Measurements from ENCODE around the gene FLVCR1.
"Not testable (repeated sequence)": the region's sequence is repeated elsewhere in the genome, so short reads cannot be mapped to it uniquely, and the experiment has no call there.

FLVCR1 gene

DNA sequence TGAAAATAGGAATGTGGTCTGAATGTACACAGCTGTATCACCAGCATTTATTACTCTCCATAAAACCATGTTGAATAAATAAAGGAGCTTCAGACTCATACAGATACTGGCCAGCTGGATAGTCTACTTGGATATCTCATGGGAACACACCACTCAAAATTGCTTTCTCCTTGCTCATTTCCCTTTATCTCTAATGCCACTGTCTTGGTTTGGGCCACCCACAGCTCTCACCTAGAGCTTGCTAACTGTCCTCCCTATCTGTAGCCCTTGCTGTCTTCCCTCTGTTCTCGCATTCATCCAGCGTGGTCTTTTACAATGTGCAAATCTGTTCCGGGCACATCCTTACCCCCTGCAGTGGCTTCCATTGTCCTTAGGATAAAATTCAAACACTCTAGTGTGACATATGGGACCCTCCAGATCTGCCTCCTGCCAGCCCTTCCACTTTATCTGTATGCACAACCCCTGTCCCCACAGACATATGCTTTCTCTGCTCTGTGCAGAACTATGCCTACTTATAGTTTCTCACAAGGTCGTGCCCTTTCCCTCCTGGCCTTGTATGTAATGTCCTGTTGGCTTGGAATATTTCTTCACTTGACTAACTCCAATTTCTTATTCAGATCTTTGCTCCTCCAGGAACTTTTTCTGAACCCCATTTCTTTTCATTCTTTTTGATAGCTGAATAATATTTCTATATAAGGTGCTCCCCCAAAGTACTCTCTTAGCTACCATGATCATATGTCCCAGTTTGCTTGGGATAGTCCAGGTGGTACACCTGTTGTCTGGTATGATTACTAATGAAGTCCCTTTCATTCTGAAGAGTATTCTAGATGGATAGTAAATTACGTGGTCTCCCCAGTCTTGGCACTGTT, 2.9 kb downstream of the FLVCR1 start:
- peak; percentile 32 for DNase-seq

DNA sequence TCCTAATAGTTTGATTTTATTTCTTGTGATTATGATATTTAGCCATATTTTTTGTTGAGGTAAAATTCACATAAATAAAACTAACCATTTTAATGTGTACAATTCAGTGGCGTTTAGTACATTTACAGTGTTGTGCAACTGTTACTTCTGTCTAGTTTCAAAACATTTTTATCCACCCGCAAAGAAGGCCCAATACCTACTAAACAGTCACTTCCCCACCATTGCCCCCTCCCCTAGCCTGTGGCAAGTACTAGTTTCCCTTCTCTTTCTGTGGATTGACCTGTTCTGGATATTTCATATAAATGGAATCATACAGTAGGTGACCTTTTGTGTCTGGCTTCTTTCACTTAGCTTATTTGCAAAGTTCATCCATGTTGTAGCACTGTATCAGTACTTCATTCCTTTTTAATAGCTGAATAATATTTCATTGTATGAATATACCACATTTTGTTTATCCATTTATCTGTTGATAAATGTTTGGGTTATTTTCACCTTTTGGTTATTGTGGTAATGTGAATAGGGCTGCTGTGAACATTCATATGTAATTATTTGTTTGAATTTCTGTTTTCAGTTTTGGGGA, 4.1 kb downstream of the FLVCR1 start:
- DNase-seq = no peak

DNA sequence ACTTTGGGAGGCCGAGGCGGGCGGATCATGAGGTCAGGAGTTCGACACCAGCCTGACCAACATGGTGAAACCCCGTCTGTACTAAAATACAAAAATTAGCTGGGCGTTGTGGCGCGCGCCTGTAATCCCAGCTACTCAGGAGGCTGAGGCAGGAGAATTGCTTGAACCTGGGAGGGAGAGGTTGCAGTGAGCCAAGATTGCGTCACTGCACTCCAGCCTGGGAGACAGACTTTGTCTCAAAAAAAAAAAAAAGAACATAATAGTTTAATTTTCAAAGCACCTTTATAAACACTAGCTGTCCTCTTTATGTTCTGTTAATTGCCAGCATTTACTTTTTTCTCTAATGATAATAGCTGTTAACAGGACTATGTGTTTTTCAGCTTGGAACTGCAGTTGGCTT, 5.3 kb downstream of the FLVCR1 start:
- not testable (repeated sequence) for DNase-seq

DNA sequence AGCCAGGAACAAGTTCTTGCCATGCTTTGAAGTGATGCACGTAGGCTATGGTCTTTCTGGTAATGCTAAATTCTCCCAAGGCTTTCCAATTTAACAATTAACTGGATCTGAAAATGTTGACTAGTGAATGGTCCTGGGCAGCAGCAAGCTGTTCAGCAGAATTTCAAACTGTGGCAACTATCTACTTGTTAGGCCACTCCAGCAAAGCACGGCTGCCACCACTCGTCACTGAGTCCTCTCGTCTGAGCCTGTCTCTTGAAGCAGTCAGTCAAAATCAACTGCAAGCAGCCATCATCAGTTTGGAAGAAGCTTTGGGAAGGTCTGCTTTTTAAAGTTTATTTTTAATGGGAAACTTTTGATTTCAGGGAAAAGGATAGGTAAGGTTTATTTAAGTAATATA, 6.1 kb downstream of the FLVCR1 start:
- no peak for DNase-seq

DNA sequence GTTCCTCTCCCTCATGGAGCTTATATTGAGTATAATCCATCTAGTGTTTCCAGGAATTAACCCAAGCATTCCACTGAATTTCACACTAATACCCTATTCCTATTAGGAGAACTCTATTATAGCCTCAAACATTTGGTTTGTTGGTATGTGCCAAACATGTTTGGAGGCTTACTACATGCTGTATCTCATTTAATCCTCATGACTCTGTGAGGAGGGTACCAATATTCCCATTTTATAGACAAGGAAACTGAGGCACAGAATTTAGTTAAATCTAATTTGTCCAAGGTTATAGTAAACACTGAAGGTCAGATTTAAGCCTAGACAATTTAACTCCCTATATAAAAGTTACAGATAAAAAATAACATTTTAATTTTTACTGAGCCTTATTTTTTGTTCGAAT, 9.1 kb downstream of the FLVCR1 start:
- DNase-seq = no peak

DNA sequence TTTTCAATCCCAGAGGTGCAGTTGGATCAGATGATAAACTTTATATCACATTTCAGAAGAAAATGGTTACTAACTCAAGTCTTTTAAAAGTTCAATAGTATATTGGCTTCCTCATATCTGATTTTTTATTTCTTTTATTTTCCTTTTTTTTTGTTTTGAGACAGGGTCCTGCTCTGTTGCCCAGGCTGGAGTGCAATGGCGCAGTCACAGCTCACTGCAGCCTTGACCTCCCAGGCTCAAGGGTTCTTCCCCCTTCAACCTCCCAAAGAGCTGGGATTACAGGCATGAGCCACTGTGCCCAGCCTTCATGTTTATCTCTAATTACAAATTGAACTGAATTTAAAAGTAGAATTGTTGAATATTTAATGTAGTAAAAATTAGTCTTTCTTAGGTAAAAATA, 13.9 kb downstream of the FLVCR1 start:
- DNase-seq = no peak

DNA sequence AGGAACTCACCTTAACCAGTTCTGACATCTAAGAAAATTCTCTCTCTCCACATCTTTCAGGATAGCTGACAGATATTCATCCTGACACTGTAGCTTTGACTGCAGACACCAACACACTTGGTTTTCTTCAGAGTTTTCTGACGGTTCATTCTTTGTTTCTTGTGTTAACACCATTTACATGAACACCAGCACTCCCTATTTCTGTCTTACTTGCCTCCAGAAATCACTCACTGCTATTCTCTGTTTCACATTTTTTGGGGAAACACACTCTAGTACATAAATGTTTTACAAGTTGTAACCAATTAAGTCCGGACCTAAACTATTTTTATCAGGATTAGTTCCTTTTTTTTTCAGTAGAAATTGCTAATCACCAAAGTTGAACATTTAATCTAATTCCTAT, 15.4 kb downstream of the FLVCR1 start:
- DNase-seq = no peak

DNA sequence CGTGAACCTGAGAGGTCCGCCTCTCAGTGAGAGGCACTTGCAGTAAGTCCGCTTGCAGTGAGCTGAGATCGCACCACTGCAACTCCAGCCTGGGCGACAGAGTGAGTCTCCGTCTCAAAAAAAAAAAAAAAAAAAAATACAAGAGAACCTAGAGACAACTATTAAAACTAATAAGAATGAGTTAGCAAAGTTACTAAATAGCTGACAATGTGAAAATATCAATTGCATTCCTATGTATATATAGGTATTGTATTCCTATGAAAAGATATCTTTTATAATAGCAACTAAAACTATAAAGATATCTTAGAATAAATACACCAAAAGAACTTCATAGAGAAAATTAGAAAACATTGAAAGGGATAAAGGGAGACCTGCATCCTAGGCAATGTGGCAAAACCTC, 20.3 kb downstream of the FLVCR1 start:
- DNase-seq = no peak

DNA sequence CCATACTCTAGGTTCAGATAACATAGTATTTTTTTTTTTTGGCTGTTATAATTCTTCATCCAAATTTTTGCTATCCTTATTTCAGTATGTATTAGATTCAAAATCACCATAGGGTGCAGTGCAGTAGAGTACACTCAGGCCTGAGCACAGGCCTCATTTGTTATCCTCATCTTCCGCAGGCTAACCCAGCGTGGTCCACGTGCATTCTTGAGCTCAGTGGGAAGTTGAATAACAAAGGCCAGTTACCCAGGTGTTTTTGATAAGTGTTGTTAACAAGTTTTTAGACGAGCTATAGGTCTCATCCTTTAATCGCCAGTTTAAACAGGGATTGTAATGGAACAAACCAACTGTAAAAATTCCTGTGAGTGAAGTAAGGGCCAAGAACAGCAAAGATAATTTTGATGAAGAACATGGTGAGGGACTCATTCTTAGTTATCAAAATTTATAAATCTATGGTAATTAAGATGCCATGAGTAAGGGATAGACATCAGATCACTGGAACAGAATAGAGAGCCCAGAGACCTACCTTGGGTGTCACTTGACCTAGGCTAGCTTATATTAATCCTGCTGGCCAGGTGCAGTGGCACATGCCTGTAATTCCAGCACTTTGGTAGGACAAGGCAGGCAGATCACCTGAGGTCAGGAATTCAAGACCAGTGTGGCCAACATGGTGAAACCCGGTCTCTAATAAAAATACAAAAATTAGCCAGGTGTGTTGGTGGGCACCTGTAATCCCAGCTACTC, 22.0 kb downstream of the FLVCR1 start:
- DNase-seq = no peak

DNA sequence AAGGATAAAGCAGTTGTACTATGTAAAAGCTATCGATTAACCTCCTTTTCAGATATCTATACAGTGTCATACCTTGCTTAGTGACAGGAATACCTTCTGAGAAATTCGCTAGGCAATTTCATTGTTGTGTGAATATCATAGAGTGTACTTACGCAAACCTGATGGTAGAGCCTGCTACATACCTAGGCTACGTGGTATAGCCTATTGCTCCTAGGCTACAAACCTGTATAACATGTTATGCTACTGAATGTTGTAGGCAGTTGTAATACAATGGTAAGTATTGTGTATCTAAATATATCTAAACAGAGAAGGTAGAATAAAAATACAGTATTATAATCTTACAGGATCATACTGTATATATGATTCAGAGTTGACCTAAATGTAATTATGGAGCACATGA, 26.5 kb downstream of the FLVCR1 start:
- DNase-seq = no peak

DNA sequence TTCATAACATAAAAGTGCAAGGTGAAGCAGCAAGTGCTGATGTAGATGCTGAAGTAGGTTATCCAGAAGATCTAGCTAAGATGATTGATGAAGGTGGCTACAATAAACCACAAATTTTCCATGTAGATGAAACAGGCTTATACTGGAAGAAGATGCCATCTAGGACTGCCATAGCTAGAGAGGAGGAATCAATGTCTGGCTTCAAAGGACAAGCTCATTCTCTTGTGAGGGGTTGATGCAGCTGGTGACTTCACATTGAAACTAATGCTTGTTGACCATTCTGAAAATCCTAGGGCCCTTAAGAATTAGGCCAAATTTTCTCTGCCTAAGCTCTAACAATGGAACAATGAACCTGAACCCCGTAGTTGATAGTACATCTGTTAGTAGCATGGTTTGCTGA, 34.0 kb downstream of the FLVCR1 start:
- DNase-seq = no peak

DNA sequence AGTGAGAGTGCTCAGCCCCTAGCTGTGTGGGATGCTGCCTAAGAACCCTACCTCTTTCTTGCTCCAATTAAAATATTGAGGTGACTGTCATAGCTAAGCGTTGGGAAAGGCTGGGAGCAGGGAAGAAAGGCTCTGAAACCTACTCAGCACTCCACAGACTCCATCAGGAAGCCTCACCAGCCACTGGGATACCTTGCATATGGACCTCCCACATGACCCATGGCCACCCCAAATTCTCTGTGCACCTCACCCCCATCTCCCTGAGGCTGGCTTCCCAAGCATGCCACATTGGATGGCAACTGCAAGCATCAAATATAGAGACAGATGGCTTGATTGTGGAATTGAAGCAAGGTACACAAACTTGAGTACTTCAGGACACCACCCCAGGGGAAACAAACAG, 41.8 kb downstream of the FLVCR1 start:
- DNase-seq = no peak

DNA sequence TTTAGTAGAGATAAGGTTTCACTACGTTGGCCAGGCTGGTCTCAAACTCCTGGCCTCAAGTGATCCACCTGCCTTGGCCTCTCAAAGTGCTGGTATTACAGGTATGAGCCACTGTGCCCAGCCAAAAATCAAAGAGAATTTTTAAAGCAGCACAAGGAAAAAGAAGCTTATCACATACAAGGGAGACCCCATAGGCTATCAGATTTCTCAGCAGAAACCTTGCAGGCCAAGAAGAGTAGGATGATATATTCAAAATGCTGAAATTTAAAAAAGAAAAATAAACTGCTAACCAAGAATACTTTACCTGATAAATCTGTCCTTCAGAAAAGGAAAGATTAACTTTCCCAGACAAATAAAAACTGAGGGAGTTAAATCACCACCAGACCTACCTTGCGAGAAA, 43.2 kb downstream of the FLVCR1 start:
- no peak for DNase-seq

DNA sequence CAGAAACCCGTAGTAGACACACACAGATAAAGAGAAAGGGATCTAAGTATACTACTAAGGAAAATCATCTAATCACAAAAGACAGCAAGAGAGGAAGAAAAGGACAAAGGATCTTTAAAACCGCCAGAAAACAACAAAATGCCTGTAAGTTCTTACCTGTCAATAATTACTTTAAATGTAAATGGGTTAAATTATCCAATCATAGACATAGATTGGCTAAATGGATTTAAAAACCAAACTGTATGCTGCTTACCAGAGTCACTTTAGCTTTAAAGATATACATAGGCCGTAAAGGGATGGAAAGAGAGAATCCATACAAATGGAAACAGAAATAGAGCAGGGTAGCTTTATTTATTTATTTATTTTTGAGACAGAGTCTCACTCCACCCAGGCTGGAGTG, 44.0 kb downstream of the FLVCR1 start:
- no peak for DNase-seq

DNA sequence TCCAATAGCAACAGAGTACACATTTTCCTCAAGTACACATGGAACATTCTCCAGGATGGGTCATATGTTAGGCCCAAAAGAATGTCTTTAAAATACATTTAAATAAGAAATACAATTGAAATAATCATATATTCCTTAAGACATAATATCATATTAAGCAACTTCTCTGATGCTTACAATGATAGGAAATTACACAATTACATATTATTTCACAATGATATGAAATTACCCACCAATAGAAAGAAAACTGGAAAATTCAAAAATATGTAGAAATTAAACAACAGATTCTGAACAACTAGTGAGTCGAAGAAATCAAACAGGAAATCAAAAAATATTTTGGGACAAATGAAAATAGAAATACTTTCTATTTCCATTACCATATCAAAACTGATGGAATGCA, 45.6 kb downstream of the FLVCR1 start:
- DNase-seq = no peak

DNA sequence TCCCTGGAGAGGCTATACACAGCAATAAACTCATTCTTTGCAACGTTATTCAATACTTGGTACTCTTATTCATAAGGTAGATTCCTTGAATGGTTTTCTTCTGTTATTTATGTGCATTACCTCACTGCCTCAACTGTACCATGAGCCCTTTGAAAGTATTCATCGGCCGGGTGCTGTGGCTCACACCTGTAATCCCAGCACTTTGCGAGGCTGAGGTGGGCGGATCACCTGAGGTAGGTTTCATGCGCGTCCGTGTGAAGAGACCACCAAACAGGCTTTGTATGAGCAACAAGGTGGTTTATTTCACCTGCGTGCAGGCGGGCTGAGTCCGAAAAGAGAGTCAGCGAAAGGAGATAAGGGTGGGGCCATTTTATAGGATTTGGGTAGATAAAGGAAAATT, 50.0 kb downstream of the FLVCR1 start:
- not testable (repeated sequence) for DNase-seq

DNA sequence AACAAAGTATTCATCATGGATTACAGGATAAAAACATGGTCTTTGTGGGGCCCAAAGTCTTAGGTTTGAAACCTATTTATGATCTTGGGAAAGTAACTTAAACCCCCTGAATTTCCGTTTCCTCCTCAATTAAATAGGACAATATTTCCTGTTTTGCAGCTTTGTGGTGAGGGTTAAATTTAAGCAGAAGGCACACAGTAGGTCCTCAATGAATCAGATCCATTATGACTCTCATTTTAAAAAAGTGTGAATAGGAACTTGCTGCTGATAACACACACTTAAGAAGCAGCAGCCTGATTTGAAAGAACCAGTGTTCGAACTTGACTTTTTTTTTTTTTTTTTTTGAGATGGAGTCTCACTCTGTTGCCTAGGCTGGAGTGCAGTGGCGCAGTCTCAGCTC, 50.9 kb downstream of the FLVCR1 start:
- no peak for DNase-seq

DNA sequence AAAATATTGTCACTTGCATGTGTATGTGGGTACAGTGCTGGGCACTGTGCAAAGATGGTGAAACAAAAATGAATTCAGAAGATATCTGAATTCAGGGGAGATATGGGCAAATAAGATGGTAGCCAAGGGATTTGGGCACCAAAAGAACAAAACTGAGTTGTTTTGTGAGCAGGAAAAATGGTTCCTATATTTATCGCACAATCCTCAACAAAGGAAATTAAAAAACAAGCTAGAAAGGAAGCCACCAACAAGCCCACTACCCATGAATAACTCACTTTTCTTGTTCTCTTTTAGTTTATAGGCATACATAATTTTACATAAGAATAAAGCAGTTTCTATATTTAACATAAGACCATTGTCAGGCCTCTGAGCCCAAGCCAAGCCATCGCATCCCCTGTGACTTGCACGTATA, 51.6 kb downstream of the FLVCR1 start:
- no peak for DNase-seq

DNA sequence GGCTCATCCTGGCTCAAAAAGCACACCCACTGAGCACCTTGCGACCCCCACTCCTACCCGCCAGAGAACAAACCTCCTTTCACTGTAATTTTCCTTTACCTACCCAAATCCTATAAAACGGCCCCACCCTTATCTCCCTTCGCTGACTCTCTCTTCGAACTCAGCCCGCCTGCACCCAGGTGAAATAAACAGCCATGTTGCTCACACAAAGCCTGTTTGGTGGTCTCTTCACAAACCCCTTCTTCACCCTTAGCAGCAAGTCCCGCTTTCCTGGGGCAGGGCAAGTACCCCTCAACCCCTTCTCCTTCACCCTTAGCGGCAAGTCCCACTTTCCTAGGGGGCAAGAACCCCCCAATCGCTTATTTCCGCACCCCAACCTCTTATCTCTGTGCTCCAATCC, 52.1 kb downstream of the FLVCR1 start:
- not testable (repeated sequence) for DNase-seq

DNA sequence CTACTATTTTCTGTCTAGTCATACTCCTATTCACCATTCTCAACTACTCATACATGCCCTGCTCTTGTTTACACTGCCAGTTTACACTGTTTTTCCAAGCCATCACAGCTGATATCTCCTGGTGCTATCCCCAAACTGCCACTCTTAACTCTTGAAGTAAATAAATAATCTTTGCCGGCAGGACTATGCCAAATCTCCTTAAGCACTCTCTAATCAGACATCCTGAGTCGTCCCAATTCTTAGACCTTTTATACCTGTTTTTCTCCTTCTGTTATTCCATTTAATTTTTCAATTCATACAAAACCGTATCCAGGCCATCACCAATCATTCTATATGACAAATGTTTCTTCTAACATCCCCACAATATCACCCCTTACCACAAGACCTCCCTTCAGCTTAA, 55.6 kb downstream of the FLVCR1 start:
- DNase-seq = not testable (repeated sequence)

DNA sequence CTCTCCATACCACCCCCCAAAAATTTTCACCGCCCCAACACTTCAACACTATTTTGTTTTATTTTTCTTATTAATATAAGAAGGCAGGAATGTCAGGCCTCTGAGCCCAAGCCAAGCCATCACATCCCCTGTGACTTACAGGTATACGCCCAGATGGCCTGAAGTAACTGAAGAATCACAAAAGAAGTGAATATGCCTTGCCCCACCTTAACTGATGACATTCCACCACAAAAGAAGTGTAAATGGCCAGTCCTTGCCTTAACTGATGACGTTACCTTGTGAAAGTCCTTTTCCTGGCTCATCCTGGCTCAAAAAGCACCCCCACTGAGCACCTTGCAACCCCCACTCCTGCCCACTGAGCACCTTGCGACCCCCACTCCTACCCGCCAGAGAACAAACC, 56.0 kb downstream of the FLVCR1 start:
- not testable (repeated sequence) for DNase-seq

DNA sequence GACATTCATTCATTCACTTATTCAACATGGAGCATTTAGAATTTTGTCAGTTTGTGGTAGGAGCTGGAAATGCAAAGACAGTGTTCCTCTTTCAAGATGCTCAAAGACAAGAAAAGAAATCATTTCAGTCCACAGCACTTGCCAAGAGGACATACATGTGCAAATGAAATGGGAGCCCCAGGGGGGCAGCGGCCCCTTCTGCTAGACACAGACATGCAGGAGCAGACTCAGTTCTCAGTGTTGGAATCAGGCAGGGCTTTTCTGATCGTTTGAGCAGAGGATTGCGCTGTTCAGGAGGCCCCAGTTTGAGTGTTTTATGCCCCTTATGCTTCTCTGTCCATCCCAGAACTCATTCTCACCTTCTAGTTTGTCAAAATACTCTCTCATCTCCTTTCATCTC, 56.7 kb downstream of the FLVCR1 start:
- no peak for DNase-seq

DNA sequence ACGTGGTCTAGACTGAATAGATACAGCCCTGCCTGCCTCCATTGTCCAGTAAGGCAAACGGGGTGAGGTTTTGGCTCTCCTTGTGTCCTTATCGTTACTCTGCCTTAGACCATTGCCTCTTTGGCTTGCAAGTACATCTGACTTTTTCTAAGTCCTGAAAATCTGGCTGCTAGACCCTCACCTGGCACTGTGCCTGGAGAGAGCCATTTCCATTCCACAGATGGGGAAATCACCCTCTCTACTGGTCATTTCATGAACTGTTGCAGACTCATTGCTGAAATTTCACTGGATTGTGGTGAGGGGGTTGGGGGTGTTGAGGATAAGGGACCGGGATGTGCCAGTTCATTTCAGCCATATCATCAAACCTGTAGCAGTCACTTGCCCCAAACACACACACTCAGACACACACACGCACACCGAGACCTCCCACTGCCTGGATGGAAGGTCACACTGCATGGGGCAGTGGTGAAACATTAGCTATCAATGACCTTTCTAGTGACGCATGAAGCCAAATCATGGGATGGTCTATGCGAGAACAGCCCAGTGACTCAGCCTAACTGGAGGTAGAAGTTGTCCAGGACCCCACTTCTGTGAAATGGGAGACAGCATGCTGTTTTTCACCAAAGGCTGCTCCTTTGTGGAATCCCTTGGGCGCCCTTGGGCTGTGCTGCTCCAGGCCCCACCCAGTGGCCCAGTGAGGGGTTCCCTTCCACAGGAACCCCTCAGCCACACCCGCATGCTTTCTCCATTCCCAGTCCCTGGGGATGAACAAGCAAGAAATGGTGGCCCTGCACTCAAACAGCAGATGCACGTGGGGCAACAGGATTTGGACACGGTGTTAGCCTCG, 57.4 kb downstream of the FLVCR1 start:
- DNase-seq = peak; percentile 39

Data from fibroblast of skin of right biceps (primary cell).